ENCODE results near the gene DDX3X. TPM values are rescaled to one million over a fixed set of nuclear protein-coding genes. Genes with fewer than 3 reads are reported as not detected.

Gene DDX3X
- 142 to 295 TPM (median 206 TPM) in 5 replicates for total RNA-seq (2022; extraction: Qiagen RNA extraction)

DNA sequence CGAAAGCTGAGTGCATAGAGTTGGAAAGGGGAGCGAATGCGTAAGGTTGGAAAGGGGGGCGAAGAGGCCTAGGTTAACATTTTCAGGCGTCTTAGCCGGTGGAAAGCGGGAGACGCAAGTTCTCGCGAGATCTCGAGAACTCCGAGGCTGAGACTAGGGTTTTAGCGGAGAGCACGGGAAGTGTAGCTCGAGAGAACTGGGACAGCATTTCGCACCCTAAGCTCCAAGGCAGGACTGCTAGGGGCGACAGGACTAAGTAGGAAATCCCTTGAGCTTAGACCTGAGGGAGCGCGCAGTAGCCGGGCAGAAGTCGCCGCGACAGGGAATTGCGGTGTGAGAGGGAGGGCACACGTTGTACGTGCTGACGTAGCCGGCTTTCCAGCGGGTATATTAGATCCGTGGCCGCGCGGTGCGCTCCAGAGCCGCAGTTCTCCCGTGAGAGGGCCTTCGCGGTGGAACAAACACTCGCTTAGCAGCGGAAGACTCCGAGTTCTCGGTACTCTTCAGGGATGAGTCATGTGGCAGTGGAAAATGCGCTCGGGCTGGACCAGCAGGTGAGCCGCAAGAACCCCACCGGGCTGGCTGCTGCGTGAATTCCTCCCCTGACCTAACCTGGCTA lies at the start of gene DDX3X:
TSS of gene DDX3X (plus strand) at position 419 of the 619 bp plus-strand sequence. CDS start at position 510, 91 bp downstream.

Other genes starting within 250 kb of the DDX3X start
- gene USP9X, start 248.7 kb upstream of the DDX3X start, total RNA-seq (2022; extraction: Qiagen RNA extraction), result 24.9 to 32.1 TPM (median 29.2 TPM) in 5 replicates
- gene NYX, start 113.2 kb downstream of the DDX3X start, total RNA-seq (2022; extraction: Qiagen RNA extraction), result not detected in 5 replicates

Data from A549 treated with CORT108297 at 1 μM for 4 hours (cell line).